ENCODE results near the gene OR7A10. TPM values are rescaled to one million over a fixed set of nuclear protein-coding genes. Genes with fewer than 3 reads are reported as not detected.
A peak's percentile ranks its signal among the peaks of the same experiment; 100 is the strongest.

Gene OR7A10
- total RNA-seq (not detected), polyA plus RNA-seq (not detected)
- long read RNA-seq, donor 1, result 0 reads
- long read RNA-seq, donor 2, result 0 reads
- long read RNA-seq, donor 3, result 0 reads

GRCh38 chr19:14848822-14849221, at the start of gene OR7A10:
TSS of gene OR7A10 (minus strand) at chr19:14848922. CDS start at chr19:14841877, 7,045 bp downstream.
- Histone ChIP-seq H3K4me3 (no peak within 1 kb of the TSS), H3K27me3 (peaks cover 0 to 14% (median 0%) of the 10 kb centered on the region in 7 donors), H3K9me3 (no peaks in the 10 kb centered on the region), H3K27ac (no peak within 1 kb of the TSS), H3K4me1 (no peaks in the 10 kb centered on the region), H3K36me3 (no peaks in the 10 kb centered on the region)
- no peak for TF ChIP-seq CTCF (IDR thresholded peaks at IDR 0.05)
- DNase-seq (no peak), ATAC-seq (no peak)
- WGBS, 2 donors, result 73 to 77% methylated on average over 5 of the region's 5 CpGs
- intact Hi-C loops (cut with DNase I), result no loop called here

GRCh38 chr19:14890643-14891379, 42.1 kb upstream of the OR7A10 start:
- 42 to 57% methylated on average over 10 of the region's 10 CpGs for WGBS, 2 donors
- H3K27me3 ChIP-seq, result peaks cover 0 to 40% (median 19%) of the 10 kb centered on the region in 7 donors
- no peak for ATAC-seq
- no peak for TF ChIP-seq CTCF (IDR thresholded peaks at IDR 0.05)
- H3K4me3 ChIP-seq, result no peak overlapping the region
- H3K36me3 ChIP-seq, result no peaks in the 10 kb centered on the region
- intact Hi-C loops (cut with DNase I), result loop anchor here in 2 of 10 donors (5.0 to 10.0 kb wide), 2 partner anchors 316 to 319 kb away; partner anchors contain the start of gene NDUFB7 (in 2 of the 2)
- peaks cover 0 to 9% (median 6%) of the 10 kb centered on the region in 9 donors for H3K4me1 ChIP-seq
- DNase-seq, result peak in 1 of 2 donors; percentile 4
- peak overlapping the region in 1 of 10 donors; percentile 15 for H3K27ac ChIP-seq
- peaks cover 0 to 6% (median 0%) of the 10 kb centered on the region in 11 donors for H3K9me3 ChIP-seq

GRCh38 chr19:14889994-14890642, 41.4 kb upstream of the OR7A10 start:
- 53 to 62% methylated on average over 3 of the region's 3 CpGs for WGBS, 2 donors
- no peak for TF ChIP-seq CTCF (IDR thresholded peaks at IDR 0.05)

GRCh38 chr19:14886032-14886431, 37.3 kb upstream of the OR7A10 start, which contains the start of gene OR7A17:
TSS of gene OR7A17 (minus strand) at chr19:14886132. CDS start at chr19:14881355, 4,777 bp downstream.
- no peaks in the 10 kb centered on the region for H3K36me3 ChIP-seq
- no peak for DNase-seq
- 56 to 61% methylated on average over 4 of the region's 4 CpGs for WGBS, 2 donors
- no peak within 1 kb of the TSS for H3K4me3 ChIP-seq
- peaks cover 0 to 6% (median 0%) of the 10 kb centered on the region in 11 donors for H3K9me3 ChIP-seq
- ATAC-seq, result no peak
- peaks cover 0 to 19% (median 10%) of the 10 kb centered on the region in 7 donors for H3K27me3 ChIP-seq
- no peak for TF ChIP-seq CTCF (IDR thresholded peaks at IDR 0.05)
- peaks cover 0 to 9% (median 6%) of the 10 kb centered on the region in 9 donors for H3K4me1 ChIP-seq
- intact Hi-C loops (cut with DNase I), result loop anchor here in 6 of 10 donors (5.0 to 10.0 kb wide), 4 partner anchors 99 to 314 kb away; partner anchors contain the start of gene NDUFB7 (in 3 of the 6)
- no peak within 1 kb of the TSS for H3K27ac ChIP-seq

More at GRCh38 chr19:14889994-14890642, 41.4 kb upstream of the OR7A10 start:
- Histone ChIP-seq H3K36me3 (no peaks in the 10 kb centered on the region), H3K27me3 (peaks cover 0 to 33% (median 19%) of the 10 kb centered on the region in 7 donors), H3K27ac (no peak overlapping the region), H3K4me1 (peaks cover 0 to 9% (median 6%) of the 10 kb centered on the region in 9 donors), H3K4me3 (no peak overlapping the region), H3K9me3 (peaks cover 0 to 6% (median 0%) of the 10 kb centered on the region in 11 donors)
- DNase-seq (no peak), ATAC-seq (no peak)
- intact Hi-C loops (cut with DNase I), result loop anchor here in 8 of 10 donors (2.0 to 10.0 kb wide), 5 partner anchors 103 to 318 kb away; partner anchors contain the start of gene NDUFB7 (in 5 of the 8)

Measured in heart right ventricle (tissue), 16 donors.